ENCODE measurements around the gene TTC23.
"Not testable (repeated sequence)": the region's sequence is repeated elsewhere in the genome, so short reads cannot be mapped to it uniquely, and the experiment has no call there.

Gene TTC23

DNA sequence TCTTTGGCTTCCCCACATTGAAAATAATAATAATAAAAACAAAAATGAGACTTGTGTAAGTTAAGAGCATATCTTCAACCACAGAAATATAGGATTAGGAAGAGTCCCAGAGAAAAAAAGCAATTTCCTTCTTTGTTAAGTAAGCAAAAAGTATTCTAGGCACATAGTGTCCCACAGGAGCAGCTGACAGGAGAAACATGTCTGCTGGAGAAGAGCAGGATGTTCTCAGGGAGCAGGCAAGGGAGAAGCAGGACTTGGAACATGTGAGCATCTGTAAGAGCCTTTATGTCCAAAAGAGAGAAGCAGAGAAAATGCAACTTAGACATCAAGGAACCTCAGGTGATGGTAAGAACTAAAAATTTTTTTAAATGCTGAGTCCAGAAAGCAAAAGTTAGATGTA, 39.0 kb downstream of the TTC23 start:
- in situ Hi-C loops (cut with MboI; ENCODE audit: low sequenced_read_pairs, unreplicated experiment) = loop anchor here (5.0 kb wide), 1 partner anchor 113 kb away; no protein-coding TSS in a partner anchor
- DNase-seq (ENCODE audit: low spot score) = no peak
- TF ChIP-seq, protein P1, sequence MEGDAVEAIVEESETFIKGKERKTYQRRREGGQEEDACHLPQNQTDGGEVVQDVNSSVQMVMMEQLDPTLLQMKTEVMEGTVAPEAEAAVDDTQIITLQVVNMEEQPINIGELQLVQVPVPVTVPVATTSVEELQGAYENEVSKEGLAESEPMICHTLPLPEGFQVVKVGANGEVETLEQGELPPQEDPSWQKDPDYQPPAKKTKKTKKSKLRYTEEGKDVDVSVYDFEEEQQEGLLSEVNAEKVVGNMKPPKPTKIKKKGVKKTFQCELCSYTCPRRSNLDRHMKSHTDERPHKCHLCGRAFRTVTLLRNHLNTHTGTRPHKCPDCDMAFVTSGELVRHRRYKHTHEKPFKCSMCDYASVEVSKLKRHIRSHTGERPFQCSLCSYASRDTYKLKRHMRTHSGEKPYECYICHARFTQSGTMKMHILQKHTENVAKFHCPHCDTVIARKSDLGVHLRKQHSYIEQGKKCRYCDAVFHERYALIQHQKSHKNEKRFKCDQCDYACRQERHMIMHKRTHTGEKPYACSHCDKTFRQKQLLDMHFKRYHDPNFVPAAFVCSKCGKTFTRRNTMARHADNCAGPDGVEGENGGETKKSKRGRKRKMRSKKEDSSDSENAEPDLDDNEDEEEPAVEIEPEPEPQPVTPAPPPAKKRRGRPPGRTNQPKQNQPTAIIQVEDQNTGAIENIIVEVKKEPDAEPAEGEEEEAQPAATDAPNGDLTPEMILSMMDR (IDR thresholded peaks at IDR 0.05; ENCODE audit: borderline replicate concordance, control extremely low read depth, extremely low read depth, insufficient read depth, missing control alignments) = no peak

DNA sequence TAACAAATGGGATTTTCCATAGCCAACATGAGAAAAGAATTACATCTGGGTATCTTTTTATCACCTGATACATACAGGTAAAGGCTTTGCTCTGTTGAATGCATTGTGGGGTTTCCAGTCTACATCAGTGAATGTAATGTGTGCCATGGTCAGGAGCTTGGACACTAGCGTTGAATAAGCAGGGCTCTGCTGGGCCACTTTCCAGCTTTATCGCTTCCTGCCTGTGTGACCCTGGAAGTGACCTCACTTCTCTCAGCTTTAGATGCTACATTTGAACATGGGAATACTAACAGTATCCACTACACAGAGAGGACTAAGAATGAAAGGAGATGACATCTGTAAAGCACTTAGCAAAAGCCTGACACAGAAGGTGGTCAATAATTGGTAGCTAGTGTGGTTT, 40.1 kb downstream of the TTC23 start:
- TF ChIP-seq, protein P1 (IDR thresholded peaks at IDR 0.05; ENCODE audit: borderline replicate concordance, control extremely low read depth, extremely low read depth, insufficient read depth, missing control alignments) = no peak
- no peak for DNase-seq (ENCODE audit: low spot score)
- in situ Hi-C loops (cut with MboI; ENCODE audit: low sequenced_read_pairs, unreplicated experiment) = no loop called here

DNA sequence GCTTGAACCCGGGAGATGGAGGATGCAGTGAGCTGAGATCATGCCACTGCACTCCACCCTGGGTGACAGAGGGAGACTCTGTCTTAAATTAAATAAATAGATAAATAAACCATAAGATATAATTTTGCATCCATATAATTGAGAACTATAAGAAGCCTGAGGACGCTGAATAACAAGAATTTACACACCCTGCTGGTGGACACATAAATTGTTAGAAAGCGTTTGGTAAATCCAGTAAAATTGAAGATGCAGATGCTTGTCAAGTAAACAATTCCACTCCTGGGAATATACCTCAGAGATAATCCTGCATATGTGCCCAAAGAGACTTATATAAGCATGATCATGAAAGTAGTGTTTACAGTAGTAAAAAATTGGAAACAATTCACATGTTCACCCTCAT, 41.7 kb downstream of the TTC23 start:
- in situ Hi-C loops (cut with MboI; ENCODE audit: low sequenced_read_pairs, unreplicated experiment) = no loop called here
- TF ChIP-seq, protein P1 (IDR thresholded peaks at IDR 0.05; ENCODE audit: borderline replicate concordance, control extremely low read depth, extremely low read depth, insufficient read depth, missing control alignments) = no peak
- DNase-seq (ENCODE audit: low spot score) = no peak

DNA sequence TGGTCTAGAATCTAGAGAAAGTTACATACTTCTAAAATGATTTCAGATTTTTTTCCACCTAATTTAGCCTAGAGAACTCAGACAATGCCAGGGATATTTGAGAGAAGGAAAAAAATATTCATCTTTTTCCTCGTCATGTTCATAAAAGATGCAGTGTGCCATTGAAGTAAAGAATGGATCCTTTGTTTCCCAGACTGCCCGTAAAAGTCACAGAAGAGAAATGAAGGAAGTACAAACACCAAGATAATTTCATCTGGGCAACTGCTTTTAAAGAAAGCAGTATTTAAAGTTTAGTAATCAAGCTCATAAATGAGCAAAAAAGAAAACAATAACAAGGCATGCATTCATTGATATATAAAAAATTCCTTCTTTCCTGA, 47.2 kb downstream of the TTC23 start:
- in situ Hi-C loops (cut with MboI; ENCODE audit: low sequenced_read_pairs, unreplicated experiment) = no loop called here
- TF ChIP-seq, protein P1 (IDR thresholded peaks at IDR 0.05; ENCODE audit: borderline replicate concordance, control extremely low read depth, extremely low read depth, insufficient read depth, missing control alignments) = no peak
- no peak for DNase-seq (ENCODE audit: low spot score)

DNA sequence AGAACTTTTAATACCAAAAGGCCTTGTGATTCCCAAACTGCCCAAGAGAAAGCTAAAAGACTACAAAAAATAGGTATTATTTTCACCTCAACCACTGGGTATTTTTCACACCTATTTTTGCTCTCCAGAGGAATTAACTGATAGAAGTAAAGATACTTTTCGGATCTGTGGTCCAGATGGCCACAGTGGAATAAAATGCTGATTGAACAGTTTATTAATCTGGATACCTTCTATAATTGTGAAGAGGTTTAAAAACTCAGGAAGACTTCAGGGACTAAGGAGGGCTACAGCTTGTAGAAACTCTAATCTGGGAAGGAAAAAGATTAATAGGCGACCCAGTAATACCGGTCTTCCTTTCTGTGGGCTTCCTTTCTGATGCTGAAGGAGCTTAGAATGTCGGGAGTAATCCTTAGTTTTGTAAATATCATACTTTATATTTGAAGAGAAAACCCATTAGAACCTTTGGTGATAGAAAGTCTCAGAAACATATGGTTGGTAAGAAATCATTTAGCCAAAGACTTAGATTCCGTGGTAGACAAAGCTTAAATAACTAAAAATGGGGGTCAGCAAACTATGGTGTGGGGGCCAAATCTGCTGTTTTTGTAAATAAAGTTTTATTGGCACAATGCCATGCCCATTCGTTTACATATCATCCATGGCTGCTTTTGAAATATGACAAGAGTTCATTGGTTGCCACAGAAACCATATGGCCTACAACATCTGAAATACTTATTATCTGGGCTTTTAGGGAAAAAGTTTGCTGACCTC, 47.8 kb downstream of the TTC23 start:
- DNase-seq (ENCODE audit: low spot score) = no peak
- in situ Hi-C loops (cut with MboI; ENCODE audit: low sequenced_read_pairs, unreplicated experiment) = no loop called here
- TF ChIP-seq, protein P1 (IDR thresholded peaks at IDR 0.05; ENCODE audit: borderline replicate concordance, control extremely low read depth, extremely low read depth, insufficient read depth, missing control alignments) = no peak

DNA sequence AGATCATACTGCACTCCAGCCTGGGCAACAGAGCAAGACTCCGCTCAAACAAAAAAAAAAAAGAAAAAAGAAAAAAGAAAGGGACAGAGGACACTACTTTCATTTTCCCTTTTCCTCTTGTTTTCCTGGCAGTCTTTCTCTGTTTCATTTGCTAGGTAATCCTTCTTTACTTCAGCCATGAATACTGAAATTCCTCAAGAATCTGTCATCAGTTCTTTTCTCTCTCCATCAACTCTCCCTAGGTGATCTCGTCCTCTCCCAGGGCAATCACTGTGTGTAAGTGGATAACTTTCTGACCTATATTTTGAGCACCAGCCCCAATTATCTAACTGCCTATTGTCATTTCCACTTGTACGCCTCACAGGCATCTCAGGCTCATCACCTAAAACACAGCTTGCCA, 51.5 kb downstream of the TTC23 start:
- in situ Hi-C loops (cut with MboI; ENCODE audit: low sequenced_read_pairs, unreplicated experiment) = no loop called here
- no peak for DNase-seq (ENCODE audit: low spot score)
- TF ChIP-seq, protein P1 (IDR thresholded peaks at IDR 0.05; ENCODE audit: borderline replicate concordance, control extremely low read depth, extremely low read depth, insufficient read depth, missing control alignments) = no peak

DNA sequence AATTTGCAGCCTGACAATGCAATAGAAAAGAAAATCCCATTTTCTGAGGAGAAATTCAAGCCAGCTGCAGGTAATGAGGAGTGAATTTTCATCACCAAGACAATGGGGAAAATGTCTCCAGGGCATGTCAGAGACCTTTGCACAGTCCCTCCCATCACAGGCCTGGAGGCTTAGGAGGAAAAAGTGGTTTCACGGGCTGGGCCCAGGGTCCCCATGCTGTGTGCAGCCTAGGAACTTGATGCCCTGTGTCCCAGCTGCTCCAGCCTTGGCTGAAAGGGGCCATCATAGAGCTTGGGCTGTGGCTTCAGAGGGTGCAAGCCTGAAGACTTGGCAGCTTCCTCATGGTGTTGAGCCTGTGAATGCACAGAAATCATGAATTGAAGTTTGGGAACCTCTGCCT, 57.2 kb downstream of the TTC23 start:
- DNase-seq (ENCODE audit: low spot score); in situ Hi-C loops (cut with MboI; ENCODE audit: low sequenced_read_pairs, unreplicated experiment): not testable (repeated sequence)
